SU-DHL-6 (cell line): Measurements from ENCODE around the gene NUDT3.

ENCODE experiments used
- CTCF ChIP-seq: fragments of 200-600 bp; sonication (generic); IDR thresholded peaks from one replicate; pipeline ENCODE4 v1.5.1; 2017; ENCODE audit warnings: antibody characterized with exemption, mild to moderate bottlenecking, low read length, moderate library complexity; ENCODE audit not compliant: insufficient read depth, poor library complexity, severe bottlenecking
- EZH2phosphoT487 ChIP-seq: fragments of 200-600 bp; sonication (generic), shearing (Covaris generic); conservative IDR thresholded peaks from 2 replicates; pipeline ENCODE4 v1.6.1; 2018; ENCODE audit warnings: mild to moderate bottlenecking, antibody characterized with exemption, low read length, moderate library complexity, mixed read lengths

GRCh38 chr6:34381081-34381480 lies 11.4 kb downstream of the NUDT3 start:
- TF ChIP-seq CTCF (no peak), EZH2phosphoT487 (no peak)
